ENCODE results near the gene PTGER4. TPM values are rescaled to one million over a fixed set of nuclear protein-coding genes. Genes with fewer than 3 reads are reported as not detected.
"Not testable (repeated sequence)": the region's sequence is repeated elsewhere in the genome, so short reads cannot be mapped to it uniquely, and the experiment has no call there.

PTGER4 gene
- total and polyA plus RNA-seq, 4 donors = 0.60 to 6.8 (median 2.8) TPM

DNA sequence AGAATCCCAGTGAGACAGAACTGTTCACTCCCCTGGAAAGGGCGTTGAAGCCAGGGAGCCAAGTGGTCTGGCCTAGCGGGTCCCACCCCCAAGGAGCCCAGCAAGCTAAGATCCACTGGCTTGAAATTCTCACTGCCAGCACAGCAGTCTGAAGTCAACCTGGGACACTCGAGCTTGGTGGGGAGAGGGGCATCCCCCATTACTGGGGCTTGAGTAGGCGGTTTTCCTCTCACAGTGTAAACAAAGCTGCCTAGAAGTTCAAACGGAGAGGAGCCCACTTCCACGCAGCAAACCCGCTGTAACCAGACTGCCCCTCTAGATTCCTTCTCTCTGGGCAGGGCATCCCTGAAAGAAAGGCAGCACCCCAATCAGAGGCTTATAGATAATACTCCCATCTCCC lies 45.1 kb upstream of the PTGER4 start:
- Histone ChIP-seq H3K27ac (ENCODE audit: low read depth in 1 of 2, low read length in 2 of 2) (no peak overlapping the region), H3K36me3 (ENCODE audit: control insufficient read depth in 4 of 4, insufficient read depth in 3 of 4, low read depth in 1 of 4, low read length in 3 of 4) (no peaks in the 10 kb centered on the region), H3K27me3 (ENCODE audit: control insufficient read depth in 4 of 4, insufficient read depth in 4 of 4, low read length in 3 of 4) (no peaks in the 10 kb centered on the region), H3K4me3 (ENCODE audit: low read depth in 1 of 3, low read length in 3 of 3) (no peak overlapping the region), H3K9ac (ENCODE audit: low read depth in 1 of 2, low read length in 2 of 2) (no peak overlapping the region), H3K9me3 (ENCODE audit: control insufficient read depth in 4 of 4, low read length in 3 of 4) (no peaks in the 10 kb centered on the region), H3K4me1 (ENCODE audit: control insufficient read depth in 4 of 4, insufficient read depth in 4 of 4, low read length in 3 of 4) (no peaks in the 10 kb centered on the region)
- no peak for DNase-seq (ENCODE audit: low spot score)
- WGBS = 75% methylated on average over 7 of the region's 7 CpGs
- TF ChIP-seq FOXA2 (IDR thresholded peaks at IDR 0.05) (no peak), CTCF (IDR thresholded peaks at IDR 0.05; ENCODE audit: low read depth, low read length, missing input control) (no peak), NR2F2 (IDR thresholded peaks at IDR 0.05) (no peak), GABPA (IDR thresholded peaks at IDR 0.05 in 1 of 2, conservative IDR thresholded peaks at IDR 0.05 in 1 of 2) (no peak), SP1 (IDR thresholded peaks at IDR 0.05) (no peak), RAD21 (IDR thresholded peaks at IDR 0.05) (no peak), YY1 (IDR thresholded peaks at IDR 0.05) (no peak), ATF3 (IDR thresholded peaks at IDR 0.05) (no peak), EGR1 (IDR thresholded peaks at IDR 0.05; ENCODE audit: low read depth in 2 of 2) (no peak), ZBTB33 (IDR thresholded peaks at IDR 0.05) (no peak), RXRA (IDR thresholded peaks at IDR 0.05) (no peak), JUND (IDR thresholded peaks at IDR 0.05) (no peak)
- TF ChIP-seq, protein P1, sequence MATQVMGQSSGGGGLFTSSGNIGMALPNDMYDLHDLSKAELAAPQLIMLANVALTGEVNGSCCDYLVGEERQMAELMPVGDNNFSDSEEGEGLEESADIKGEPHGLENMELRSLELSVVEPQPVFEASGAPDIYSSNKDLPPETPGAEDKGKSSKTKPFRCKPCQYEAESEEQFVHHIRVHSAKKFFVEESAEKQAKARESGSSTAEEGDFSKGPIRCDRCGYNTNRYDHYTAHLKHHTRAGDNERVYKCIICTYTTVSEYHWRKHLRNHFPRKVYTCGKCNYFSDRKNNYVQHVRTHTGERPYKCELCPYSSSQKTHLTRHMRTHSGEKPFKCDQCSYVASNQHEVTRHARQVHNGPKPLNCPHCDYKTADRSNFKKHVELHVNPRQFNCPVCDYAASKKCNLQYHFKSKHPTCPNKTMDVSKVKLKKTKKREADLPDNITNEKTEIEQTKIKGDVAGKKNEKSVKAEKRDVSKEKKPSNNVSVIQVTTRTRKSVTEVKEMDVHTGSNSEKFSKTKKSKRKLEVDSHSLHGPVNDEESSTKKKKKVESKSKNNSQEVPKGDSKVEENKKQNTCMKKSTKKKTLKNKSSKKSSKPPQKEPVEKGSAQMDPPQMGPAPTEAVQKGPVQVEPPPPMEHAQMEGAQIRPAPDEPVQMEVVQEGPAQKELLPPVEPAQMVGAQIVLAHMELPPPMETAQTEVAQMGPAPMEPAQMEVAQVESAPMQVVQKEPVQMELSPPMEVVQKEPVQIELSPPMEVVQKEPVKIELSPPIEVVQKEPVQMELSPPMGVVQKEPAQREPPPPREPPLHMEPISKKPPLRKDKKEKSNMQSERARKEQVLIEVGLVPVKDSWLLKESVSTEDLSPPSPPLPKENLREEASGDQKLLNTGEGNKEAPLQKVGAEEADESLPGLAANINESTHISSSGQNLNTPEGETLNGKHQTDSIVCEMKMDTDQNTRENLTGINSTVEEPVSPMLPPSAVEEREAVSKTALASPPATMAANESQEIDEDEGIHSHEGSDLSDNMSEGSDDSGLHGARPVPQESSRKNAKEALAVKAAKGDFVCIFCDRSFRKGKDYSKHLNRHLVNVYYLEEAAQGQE (IDR thresholded peaks at IDR 0.05) = no peak
- TF ChIP-seq, protein P2, sequence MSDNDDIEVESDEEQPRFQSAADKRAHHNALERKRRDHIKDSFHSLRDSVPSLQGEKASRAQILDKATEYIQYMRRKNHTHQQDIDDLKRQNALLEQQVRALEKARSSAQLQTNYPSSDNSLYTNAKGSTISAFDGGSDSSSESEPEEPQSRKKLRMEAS (IDR thresholded peaks at IDR 0.05) = no peak

DNA sequence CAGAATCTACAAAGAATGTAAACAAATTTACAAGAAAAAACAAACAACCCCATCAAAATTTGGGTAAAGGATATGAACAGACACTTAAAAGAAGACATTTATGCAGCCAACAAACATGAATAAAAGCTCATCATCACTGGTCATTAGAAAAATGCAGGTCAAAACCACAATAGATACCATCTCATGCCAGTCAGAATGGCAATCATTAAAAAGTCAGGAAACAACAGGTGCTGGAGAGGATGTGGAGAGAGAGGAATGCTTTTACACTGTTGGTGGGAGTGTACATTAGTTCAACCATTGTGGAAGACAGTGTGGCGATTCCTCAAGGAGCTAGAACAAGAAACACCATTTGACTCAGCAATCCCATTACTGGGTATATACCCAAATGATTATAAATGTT lies 40.2 kb upstream of the PTGER4 start:
- H3K9me3 ChIP-seq (ENCODE audit: control insufficient read depth in 4 of 4, low read length in 3 of 4); H3K27me3 ChIP-seq (ENCODE audit: control insufficient read depth in 4 of 4, insufficient read depth in 4 of 4, low read length in 3 of 4); H3K9ac ChIP-seq (ENCODE audit: low read depth in 1 of 2, low read length in 2 of 2); H3K4me3 ChIP-seq (ENCODE audit: low read depth in 1 of 3, low read length in 3 of 3); H3K36me3 ChIP-seq (ENCODE audit: control insufficient read depth in 4 of 4, insufficient read depth in 3 of 4, low read depth in 1 of 4, low read length in 3 of 4); DNase-seq (ENCODE audit: low spot score); H3K27ac ChIP-seq (ENCODE audit: low read depth in 1 of 2, low read length in 2 of 2); H3K4me1 ChIP-seq (ENCODE audit: control insufficient read depth in 4 of 4, insufficient read depth in 4 of 4, low read length in 3 of 4): not testable (repeated sequence)
- WGBS = 78% methylated on average over 1 of the region's 1 CpG
